ENCODE results near the gene B3GALT4. TPM values are rescaled to one million over a fixed set of nuclear protein-coding genes. Genes with fewer than 3 reads are reported as not detected.
A peak's percentile ranks its signal among the peaks of the same experiment; 100 is the strongest.

B3GALT4 gene
- total and polyA plus RNA-seq, 2 of the 13 experiments (the other 11 are each of a cell fraction or from before 2014, with no cell fraction given): 0.04 to 0.27 TPM

DNA sequence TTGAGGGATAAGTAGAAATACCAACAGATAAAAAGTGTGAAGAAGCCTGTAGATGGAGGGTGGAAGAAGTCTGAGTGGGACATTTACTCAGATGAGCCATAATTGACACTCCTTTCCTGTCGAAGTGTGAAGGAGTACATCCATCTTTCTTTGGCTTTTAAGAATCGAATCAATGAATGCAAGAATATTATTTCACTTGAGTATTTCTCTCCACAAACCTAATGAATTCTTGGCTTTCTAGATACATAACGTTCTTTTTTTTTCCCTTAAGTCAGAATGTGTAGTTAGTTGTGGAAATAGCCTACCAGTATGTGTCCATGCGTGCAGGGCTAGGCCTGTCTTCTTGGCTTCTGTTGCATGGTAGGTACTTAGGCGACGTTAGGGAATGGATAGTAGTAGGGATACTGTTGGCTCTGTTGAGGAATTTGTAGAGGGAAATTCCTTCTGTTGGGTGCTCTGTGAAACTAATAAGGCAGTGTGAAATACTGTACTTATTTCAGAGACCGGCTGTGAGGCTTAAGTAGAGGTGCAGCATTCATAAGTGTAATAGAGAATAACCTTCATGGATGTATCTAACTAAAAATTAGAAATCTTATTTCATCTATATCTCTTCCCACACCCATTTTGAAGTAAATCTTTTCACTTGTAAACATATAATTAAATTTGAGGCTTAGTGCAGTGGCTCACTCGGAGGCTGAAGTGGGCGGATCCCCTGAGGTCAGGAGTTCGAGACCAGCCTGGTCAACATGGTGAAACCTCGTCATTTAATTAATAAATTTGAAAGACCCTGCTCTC lies 3.6 kb upstream of the B3GALT4 start (continued):
- TF ChIP-seq, protein P1, sequence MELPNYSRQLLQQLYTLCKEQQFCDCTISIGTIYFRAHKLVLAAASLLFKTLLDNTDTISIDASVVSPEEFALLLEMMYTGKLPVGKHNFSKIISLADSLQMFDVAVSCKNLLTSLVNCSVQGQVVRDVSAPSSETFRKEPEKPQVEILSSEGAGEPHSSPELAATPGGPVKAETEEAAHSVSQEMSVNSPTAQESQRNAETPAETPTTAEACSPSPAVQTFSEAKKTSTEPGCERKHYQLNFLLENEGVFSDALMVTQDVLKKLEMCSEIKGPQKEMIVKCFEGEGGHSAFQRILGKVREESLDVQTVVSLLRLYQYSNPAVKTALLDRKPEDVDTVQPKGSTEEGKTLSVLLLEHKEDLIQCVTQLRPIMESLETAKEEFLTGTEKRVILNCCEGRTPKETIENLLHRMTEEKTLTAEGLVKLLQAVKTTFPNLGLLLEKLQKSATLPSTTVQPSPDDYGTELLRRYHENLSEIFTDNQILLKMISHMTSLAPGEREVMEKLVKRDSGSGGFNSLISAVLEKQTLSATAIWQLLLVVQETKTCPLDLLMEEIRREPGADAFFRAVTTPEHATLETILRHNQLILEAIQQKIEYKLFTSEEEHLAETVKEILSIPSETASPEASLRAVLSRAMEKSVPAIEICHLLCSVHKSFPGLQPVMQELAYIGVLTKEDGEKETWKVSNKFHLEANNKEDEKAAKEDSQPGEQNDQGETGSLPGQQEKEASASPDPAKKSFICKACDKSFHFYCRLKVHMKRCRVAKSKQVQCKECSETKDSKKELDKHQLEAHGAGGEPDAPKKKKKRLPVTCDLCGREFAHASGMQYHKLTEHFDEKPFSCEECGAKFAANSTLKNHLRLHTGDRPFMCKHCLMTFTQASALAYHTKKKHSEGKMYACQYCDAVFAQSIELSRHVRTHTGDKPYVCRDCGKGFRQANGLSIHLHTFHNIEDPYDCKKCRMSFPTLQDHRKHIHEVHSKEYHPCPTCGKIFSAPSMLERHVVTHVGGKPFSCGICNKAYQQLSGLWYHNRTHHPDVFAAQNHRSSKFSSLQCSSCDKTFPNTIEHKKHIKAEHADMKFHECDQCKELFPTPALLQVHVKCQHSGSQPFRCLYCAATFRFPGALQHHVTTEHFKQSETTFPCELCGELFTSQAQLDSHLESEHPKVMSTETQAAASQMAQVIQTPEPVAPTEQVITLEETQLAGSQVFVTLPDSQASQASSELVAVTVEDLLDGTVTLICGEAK (IDR thresholded peaks at IDR 0.05): no peak
- TF ChIP-seq, protein P1 (CRISPR knock-in tag; IDR thresholded peaks at IDR 0.05): no peak
- peak; percentile 16; the same call in 1 of the 2 replicates for TF ChIP-seq RBFOX2 (IDR thresholded peaks at IDR 0.05; ENCODE audit: low read depth, low read length)
- peak; percentile 23 for TF ChIP-seq RBM22 (optimal IDR thresholded peaks at IDR 0.05; ENCODE audit: low read length)
- no peak for TF ChIP-seq ZNF224 (CRISPR knock-in tag; IDR thresholded peaks at IDR 0.05)
- TF ChIP-seq ZNF160 (CRISPR knock-in tag; IDR thresholded peaks at IDR 0.05): no peak
- TF ChIP-seq SSRP1 (CRISPR knock-in tag; IDR thresholded peaks at IDR 0.05): peak; percentile 54; the same call in 1 of the 2 replicates
- TF ChIP-seq TGIF2 (CRISPR knock-in tag; IDR thresholded peaks at IDR 0.05): 0 out of 2 replicates have a peak, but pooled peaks have one; percentile 4
